OCI-LY7 (cell line): ENCODE results near the gene GLS. TPM values are rescaled to one million over a fixed set of nuclear protein-coding genes. Genes with fewer than 3 reads are reported as not detected.

Experiments used
- BruUV-seq: library from RNA; stranded (reverse); fragments of 400-500 nt; replicated peaks from 2 replicates; lab custom pipeline; 2021; lab: Mats Ljungman, UMichigan
- CTCF ChIA-PET: fragments of 300-600 bp; sonication (Branson Sonifier 250); formaldehyde crosslinking; loops from one replicate; lab custom pipeline; 2022; ENCODE audit warnings: antibody characterized with exemption; ENCODE audit not compliant: unreplicated experiment; lab: Charles Lee
- POLR2A ChIA-PET: fragments of 300-600 bp; sonication (Branson Sonifier 250); formaldehyde crosslinking; loops from one replicate; lab custom pipeline; 2022; ENCODE audit warnings: antibody characterized with exemption; lab: Charles Lee
- DNase-seq: peaks from one replicate; pipeline ENCODE4 v3.0.0-alpha.2; 2015; ENCODE audit warnings: low spot score
- H2AFZ ChIP-seq: fragments of 200-600 bp; sonication (generic), shearing (Covaris generic); 2 replicates; pipeline ENCODE4 v1.6.1; 2014; ENCODE audit warnings: mild to moderate bottlenecking, antibody characterized with exemption, low read length, moderate library complexity
- H3K27ac ChIP-seq: fragments of 200-600 bp; sonication (generic); 2 replicates; pipeline ENCODE4 v1.5.1; 2014; ENCODE audit warnings: mixed run types, low read depth, mild to moderate bottlenecking, moderate library complexity, low read length, inconsistent platforms; ENCODE audit not compliant: poor library complexity, severe bottlenecking
- H3K36me3 ChIP-seq: fragments of 200-600 bp; sonication (generic); 2 replicates; pipeline ENCODE4 v1.6.1; 2014; ENCODE audit warnings: mild to moderate bottlenecking, antibody characterized with exemption, low read length, moderate library complexity, mixed read lengths; ENCODE audit not compliant: insufficient read depth
- H3K4me1 ChIP-seq: fragments of 200-600 bp; sonication (generic); 2 replicates; pipeline ENCODE4 v1.5.1; 2014; ENCODE audit warnings: mild to moderate bottlenecking, low read length; ENCODE audit not compliant: insufficient read depth, poor library complexity, severe bottlenecking
- H3K4me2 ChIP-seq: fragments of 200-600 bp; sonication (generic); 2 replicates; pipeline ENCODE4 v1.6.1; 2014; ENCODE audit warnings: mild to moderate bottlenecking, low read length
- H3K4me3 ChIP-seq: fragments of 200-600 bp; sonication (generic); 2 replicates; pipeline ENCODE4 v1.5.1; 2014; ENCODE audit warnings: mild to moderate bottlenecking, low read depth, low read length; ENCODE audit not compliant: poor library complexity, severe bottlenecking
- H3K79me2 ChIP-seq: fragments of 200-600 bp; sonication (generic); 2 replicates; pipeline ENCODE4 v1.6.1; 2016; ENCODE audit warnings: low read depth, mild to moderate bottlenecking, low read length, moderate library complexity, mixed read lengths; ENCODE audit not compliant: insufficient read depth
- H3K9me2 ChIP-seq: fragments of 200-600 bp; sonication (generic); 2 replicates; pipeline ENCODE4 v1.6.1; 2016; ENCODE audit warnings: mild to moderate bottlenecking, low read length, mixed read lengths; ENCODE audit not compliant: insufficient read depth
- H3K9me3 ChIP-seq: fragments of 200-600 bp; sonication (generic); 2 replicates; pipeline ENCODE4 v1.6.1; 2014; ENCODE audit warnings: mild to moderate bottlenecking, mixed run types, low read length, mixed read lengths
- H4K20me1 ChIP-seq: fragments of 200-600 bp; sonication (generic); 2 replicates; pipeline ENCODE4 v1.6.1; 2014; ENCODE audit warnings: mild to moderate bottlenecking, antibody characterized with exemption, low read length, moderate library complexity, mixed read lengths; ENCODE audit not compliant: insufficient read depth
- CTCF ChIP-seq: fragments of 200-600 bp; sonication (generic); conservative IDR thresholded peaks from 2 replicates; pipeline ENCODE4 v1.5.1; 2014; ENCODE audit warnings: mild to moderate bottlenecking, antibody characterized with exemption, low read length, moderate library complexity, mixed read lengths
- EZH2phosphoT487 ChIP-seq: fragments of 200-600 bp; sonication (generic); IDR thresholded peaks from 2 replicates; pipeline ENCODE4 v1.6.1; 2018; ENCODE audit warnings: low read depth, borderline replicate concordance, mild to moderate bottlenecking, mixed run types, antibody characterized with exemption, low read length, moderate library complexity, mixed read lengths
- intact Hi-C: fragments of 100-400 bp; cut with micrococcal nuclease; formaldehyde crosslinking; loops from one replicate; pipeline ENCODE4 v1.10.0; 2022; ENCODE audit not compliant: unreplicated experiment
- total RNA-seq, 2 experiments: library from RNA; depleted of rRNA in 1 of 2; stranded (reverse); fragments of >200 nt in 1 of 2; shearing (Covaris generic) in 1 of 2; gene quantifications; 2 replicates each; pipeline ENCODE4 v1.2.3, GENCODE V29; 2014 to 2022

GLS gene
- total RNA-seq, 2 experiments from 2014 or later = 102 to 103 TPM

DNA sequence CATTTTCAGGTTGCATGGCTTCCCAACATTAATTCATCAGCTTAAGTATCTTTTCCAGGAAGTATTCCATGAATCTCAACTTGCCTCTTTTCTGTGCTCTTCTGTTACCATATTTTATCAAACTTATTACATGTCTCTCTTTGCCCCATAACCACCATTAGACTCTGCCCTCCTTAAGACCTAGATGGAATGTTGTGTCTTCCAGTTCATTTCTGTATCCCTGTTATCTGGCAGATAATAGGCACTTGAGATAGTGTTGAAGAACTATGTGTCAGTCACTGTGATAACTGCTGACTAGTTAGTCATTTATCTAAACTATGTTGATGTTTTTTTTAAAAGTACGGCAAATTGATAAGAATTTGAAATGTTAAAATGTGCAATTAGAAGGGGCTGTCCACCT, 41.8 kb downstream of the GLS start:
- CTCF ChIA-PET = no interaction called here
- peaks cover 90% of the 10 kb centered on the region for H3K36me3 ChIP-seq
- no peak overlapping the region for H2AFZ ChIP-seq

DNA sequence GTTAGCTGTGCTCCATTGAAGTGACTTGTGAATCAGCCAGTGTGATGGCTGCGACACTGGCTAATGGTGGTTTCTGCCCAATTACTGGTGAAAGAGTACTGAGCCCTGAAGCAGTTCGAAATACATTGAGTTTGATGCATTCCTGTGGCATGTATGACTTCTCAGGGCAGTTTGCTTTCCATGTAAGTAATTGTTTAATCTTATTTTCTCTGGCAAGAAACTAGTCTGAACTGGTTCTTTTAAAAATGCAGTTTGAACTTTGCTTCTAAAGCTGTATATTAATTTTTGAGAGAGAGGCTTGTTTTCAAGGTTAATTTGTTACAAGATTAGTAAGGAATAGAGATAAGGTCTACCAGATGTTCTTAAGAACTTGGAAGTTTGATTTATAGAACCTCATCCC, 46.7 kb downstream of the GLS start:
- no peaks in the 10 kb centered on the region for H3K79me2 ChIP-seq
- H3K36me3 ChIP-seq = peaks cover 85% of the 10 kb centered on the region
- no peaks in the 10 kb centered on the region for H3K9me2 ChIP-seq
- no peaks in the 10 kb centered on the region for H3K9me3 ChIP-seq
- H3K4me3 ChIP-seq = no peak overlapping the region
- no peak for DNase-seq
- intact Hi-C loops = no loop called here
- no peak overlapping the region for H3K27ac ChIP-seq
- no peak for TF ChIP-seq CTCF
- TF ChIP-seq EZH2phosphoT487 = no peak
- CTCF ChIA-PET = no interaction called here
- H2AFZ ChIP-seq = no peak overlapping the region
- POLR2A ChIA-PET = no interaction called here
- no peaks in the 10 kb centered on the region for H4K20me1 ChIP-seq
- no peaks in the 10 kb centered on the region for H3K4me1 ChIP-seq
- H3K4me2 ChIP-seq = no peak overlapping the region
- BruUV-seq = no TSS peak

More for the DNA sequence above, 41.8 kb downstream of the GLS start:
- no peak for DNase-seq
- POLR2A ChIA-PET = no interaction called here
- Histone ChIP-seq H4K20me1 (no peaks in the 10 kb centered on the region; the same call in 1 of the 2 replicates), H3K9me2 (no peaks in the 10 kb centered on the region), H3K4me1 (no peaks in the 10 kb centered on the region), H3K4me2 (no peak overlapping the region), H3K27ac (no peak overlapping the region), H3K79me2 (no peaks in the 10 kb centered on the region), H3K4me3 (no peak overlapping the region), H3K9me3 (no peaks in the 10 kb centered on the region)
- TF ChIP-seq CTCF = no peak
- no peak for TF ChIP-seq EZH2phosphoT487
- no TSS peak for BruUV-seq
- intact Hi-C loops = no loop called here

- CTCF ChIA-PET = no interaction called here
- no peaks in the 10 kb centered on the region for H3K9me3 ChIP-seq
- BruUV-seq = no TSS peak
- no peak overlapping the region for H3K27ac ChIP-seq
- no peak overlapping the region for H2AFZ ChIP-seq
- intact Hi-C loops = no loop called here
- H3K79me2 ChIP-seq = no peaks in the 10 kb centered on the region
- no peaks in the 10 kb centered on the region for H4K20me1 ChIP-seq
- TF ChIP-seq CTCF (no peak), EZH2phosphoT487 (no peak)
- DNase-seq = no peak
- peaks cover 67% of the 10 kb centered on the region for H3K36me3 ChIP-seq
- H3K9me2 ChIP-seq = no peaks in the 10 kb centered on the region
- no peak overlapping the region for H3K4me3 ChIP-seq
- POLR2A ChIA-PET = interaction anchor here (0.7 kb wide), 2 partner anchors 43 to 46 kb away, joined by 3 to 4 read pairs; no protein-coding TSS in a partner anchor
- no peak overlapping the region for H3K4me2 ChIP-seq
- no peaks in the 10 kb centered on the region for H3K4me1 ChIP-seq
Observed at GRCh38 chr2:190929919-190930318, 49.3 kb downstream of the GLS start.
